Right renal pelvis (tissue), 4 donors: Measurements from ENCODE around the gene TSHZ1. TPM values are rescaled to one million over a fixed set of nuclear protein-coding genes. Genes with fewer than 3 reads are reported as not detected.

Experiments
- DNase-seq, 4 donors: peaks; one replicate each; pipeline ENCODE4 v3.0.0-alpha.2; 2013; ENCODE audit warnings: low read depth in 4 of 4, low spot score in 3 of 4, missing footprints in 1 of 4
- polyA plus RNA-seq, 4 donors: library from polyadenylated mRNA; unstranded; fragments of 120-200 nt; gene quantifications; one replicate each; pipeline ENCODE4 v1.2.1, GENCODE V29; 2013; ENCODE audit not compliant: insufficient read length in 4 of 4

The TSHZ1 gene
- polyA plus RNA-seq, 4 donors, result 32.6 to 38.7 (median 36.4) TPM

GRCh38 chr18:75265872-75266271 lies 55.3 kb downstream of the TSHZ1 start:
- DNase-seq, result no peak

GRCh38 chr18:75267643-75268363 lies 57.2 kb downstream of the TSHZ1 start:
- no peak for DNase-seq

GRCh38 chr18:75268364-75268646 lies 57.7 kb downstream of the TSHZ1 start:
- DNase-seq, result no peak

GRCh38 chr18:75269124-75269680 lies 58.6 kb downstream of the TSHZ1 start:
- DNase-seq, result no peak

GRCh38 chr18:75269696-75270095 lies 59.1 kb downstream of the TSHZ1 start:
- no peak for DNase-seq

- DNase-seq, result no peak
These were observed 61.4 kb downstream of the TSHZ1 start for GRCh38 chr18:75271952-75272351.

- DNase-seq, result no peak
These were observed 63.2 kb downstream of the TSHZ1 start for GRCh38 chr18:75273817-75274216.

GRCh38 chr18:75275226-75275625 lies 64.6 kb downstream of the TSHZ1 start:
- no peak for DNase-seq

GRCh38 chr18:75276818-75277609 lies 66.4 kb downstream of the TSHZ1 start:
- DNase-seq, result no peak

- DNase-seq, result no peak
These were observed 67.0 kb downstream of the TSHZ1 start for GRCh38 chr18:75277610-75277928.

- no peak for DNase-seq
These were observed 68.8 kb downstream of the TSHZ1 start for GRCh38 chr18:75279381-75279780.

GRCh38 chr18:75280427-75281280 lies 70.1 kb downstream of the TSHZ1 start:
- DNase-seq, result no peak

- no peak for DNase-seq
These were observed 72.1 kb downstream of the TSHZ1 start for GRCh38 chr18:75282746-75283145.

- DNase-seq, result no peak
These were observed 73.1 kb downstream of the TSHZ1 start for GRCh38 chr18:75283731-75284130.

GRCh38 chr18:75284566-75284965 lies 74.0 kb downstream of the TSHZ1 start:
- no peak for DNase-seq

- DNase-seq, result no peak
These were observed 75.3 kb downstream of the TSHZ1 start for GRCh38 chr18:75285876-75286275.

GRCh38 chr18:75287006-75287405 lies 76.4 kb downstream of the TSHZ1 start:
- no peak for DNase-seq

GRCh38 chr18:75287700-75288099 lies 77.1 kb downstream of the TSHZ1 start:
- DNase-seq, result no peak

- no peak for DNase-seq
These were observed 79.2 kb downstream of the TSHZ1 start for GRCh38 chr18:75289761-75290160.

- no peak for DNase-seq
These were observed 80.3 kb downstream of the TSHZ1 start for GRCh38 chr18:75290737-75291358.

GRCh38 chr18:75291460-75291859 lies 80.9 kb downstream of the TSHZ1 start:
- DNase-seq, result no peak
